ENCODE data around the gene PLEKHM3. TPM values are rescaled to one million over a fixed set of nuclear protein-coding genes. Genes with fewer than 3 reads are reported as not detected.

Gene PLEKHM3
- polyA plus RNA-seq, 1 donor (not counting 4 experiments of a cell fraction or from before 2014, with no cell fraction given): 2.9 TPM

- H3K4me1 ChIP-seq (ENCODE audit: control insufficient read depth, extremely low read depth, insufficient read depth, low read length): peaks cover 7% of the 10 kb centered on the region
- H3K4me2 ChIP-seq (ENCODE audit: control insufficient read depth, extremely low read depth, insufficient read depth, low read depth, low read length): no peak overlapping the region
- DNase-seq (ENCODE audit: low read depth, low spot score): no peak
- no peak overlapping the region for H3K27ac ChIP-seq (ENCODE audit: control insufficient read depth, insufficient read depth, low read length)
- no peaks in the 10 kb centered on the region for H3K79me2 ChIP-seq (ENCODE audit: control insufficient read depth, insufficient read depth, low read length)
- dilution Hi-C loops (cut with MboI; ENCODE audit: extremely low pct_ligation_motif_present, low sequenced_read_pairs): no loop called here
- H3K4me3 ChIP-seq (ENCODE audit: control insufficient read depth in 2 of 3, extremely low read depth in 1 of 3, insufficient read depth in 2 of 3, low read depth in 1 of 3, low read length in 3 of 3): no peak overlapping the region
- no peak for TF ChIP-seq EZH2 (IDR thresholded peaks at IDR 0.05; ENCODE audit: low read length)
- H3K9me3 ChIP-seq (ENCODE audit: control insufficient read depth, low read depth, low read length): no peaks in the 10 kb centered on the region
- no peaks in the 10 kb centered on the region for H3K9me1 ChIP-seq (ENCODE audit: control insufficient read depth, extremely low read depth, insufficient read depth, low read length)
- no peaks in the 10 kb centered on the region for H4K20me1 ChIP-seq (ENCODE audit: control insufficient read depth, extremely low read depth, insufficient read depth, low read length)
- no peak overlapping the region for H2AFZ ChIP-seq (ENCODE audit: control insufficient read depth, low read length)
- H3K27me3 ChIP-seq (ENCODE audit: control insufficient read depth, extremely low read depth, insufficient read depth, low read length): no peaks in the 10 kb centered on the region
- no peaks in the 10 kb centered on the region for H3K36me3 ChIP-seq (ENCODE audit: control insufficient read depth in 2 of 2, extremely low read depth in 1 of 2, insufficient read depth in 2 of 2, low read length in 2 of 2)
- FAIRE-seq: no peak
- H3K9ac ChIP-seq (ENCODE audit: control insufficient read depth, extremely low read depth, insufficient read depth, low read length): no peak overlapping the region
These were observed 36.4 kb downstream of the PLEKHM3 start for GRCh38 chr2:207988975-207989374.

GRCh38 chr2:207987025-207987716 is 38.2 kb downstream of the PLEKHM3 start:
- Histone ChIP-seq H2AFZ (ENCODE audit: control insufficient read depth, low read length) (no peak overlapping the region), H3K4me2 (ENCODE audit: control insufficient read depth, extremely low read depth, insufficient read depth, low read depth, low read length) (no peak overlapping the region), H3K27me3 (ENCODE audit: control insufficient read depth, extremely low read depth, insufficient read depth, low read length) (no peaks in the 10 kb centered on the region), H3K9me3 (ENCODE audit: control insufficient read depth, low read depth, low read length) (no peaks in the 10 kb centered on the region), H3K9ac (ENCODE audit: control insufficient read depth, extremely low read depth, insufficient read depth, low read length) (no peak overlapping the region), H4K20me1 (ENCODE audit: control insufficient read depth, extremely low read depth, insufficient read depth, low read length) (no peaks in the 10 kb centered on the region), H3K79me2 (ENCODE audit: control insufficient read depth, insufficient read depth, low read length) (no peaks in the 10 kb centered on the region), H3K4me3 (ENCODE audit: control insufficient read depth in 2 of 3, extremely low read depth in 1 of 3, insufficient read depth in 2 of 3, low read depth in 1 of 3, low read length in 3 of 3) (no peak overlapping the region), H3K4me1 (ENCODE audit: control insufficient read depth, extremely low read depth, insufficient read depth, low read length) (no peaks in the 10 kb centered on the region), H3K27ac (ENCODE audit: control insufficient read depth, insufficient read depth, low read length) (no peak overlapping the region), H3K36me3 (ENCODE audit: control insufficient read depth in 2 of 2, extremely low read depth in 1 of 2, insufficient read depth in 2 of 2, low read length in 2 of 2) (no peaks in the 10 kb centered on the region), H3K9me1 (ENCODE audit: control insufficient read depth, extremely low read depth, insufficient read depth, low read length) (no peaks in the 10 kb centered on the region)
- FAIRE-seq: no peak
- TF ChIP-seq EZH2 (IDR thresholded peaks at IDR 0.05; ENCODE audit: low read length) (no peak), CTCF (optimal IDR thresholded peaks at IDR 0.05 in 1 of 3, IDR thresholded peaks at IDR 0.05 in 1 of 3, conservative IDR thresholded peaks at IDR 0.05 in 1 of 3; ENCODE audit: extremely low read depth in 1 of 3, insufficient read depth in 2 of 3, low read length in 3 of 3) (no peak)
- no peak for DNase-seq (ENCODE audit: low read depth, low spot score)
- dilution Hi-C loops (cut with MboI; ENCODE audit: extremely low pct_ligation_motif_present, low sequenced_read_pairs): no loop called here

Data from keratinocyte (primary cell).